Astrocyte (in vitro differentiated cells and primary cell): ENCODE data around the gene CHP1.

Experiments
- EZH2 ChIP-seq: IDR thresholded peaks from 2 replicates; pipeline ENCODE4 v1.6.1; 2012; ENCODE audit warnings: mild to moderate bottlenecking, low read length, inconsistent platforms; ENCODE audit not compliant: insufficient read depth
- TF ChIP-seq, protein P1 (sequence below): IDR thresholded peaks from 2 replicates; pipeline ENCODE4 v1.5.1; 2011; ENCODE audit warnings: low read depth, mild to moderate bottlenecking, inconsistent platforms, low read length, moderate library complexity; ENCODE audit not compliant: insufficient read depth

DNA sequence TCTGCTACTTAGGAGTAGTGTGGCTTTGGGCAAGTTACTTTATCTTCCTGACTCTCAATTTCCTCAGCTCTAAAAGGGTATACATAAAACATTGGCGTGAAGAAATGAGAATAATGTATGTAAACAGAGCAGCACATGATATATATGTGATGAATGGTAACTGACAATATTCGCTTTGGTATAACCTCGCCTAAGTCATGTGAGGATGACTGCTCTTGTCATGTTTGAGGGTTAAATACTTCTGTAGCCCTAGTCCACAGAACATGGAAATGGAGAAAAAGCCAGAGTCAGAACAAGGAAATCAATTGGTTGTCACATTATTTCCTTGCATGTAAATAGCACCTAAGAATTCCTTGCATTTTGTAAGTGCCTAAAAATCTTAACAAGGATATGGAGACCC lies 25.0 kb downstream of the CHP1 start:
- TF ChIP-seq, protein P1, sequence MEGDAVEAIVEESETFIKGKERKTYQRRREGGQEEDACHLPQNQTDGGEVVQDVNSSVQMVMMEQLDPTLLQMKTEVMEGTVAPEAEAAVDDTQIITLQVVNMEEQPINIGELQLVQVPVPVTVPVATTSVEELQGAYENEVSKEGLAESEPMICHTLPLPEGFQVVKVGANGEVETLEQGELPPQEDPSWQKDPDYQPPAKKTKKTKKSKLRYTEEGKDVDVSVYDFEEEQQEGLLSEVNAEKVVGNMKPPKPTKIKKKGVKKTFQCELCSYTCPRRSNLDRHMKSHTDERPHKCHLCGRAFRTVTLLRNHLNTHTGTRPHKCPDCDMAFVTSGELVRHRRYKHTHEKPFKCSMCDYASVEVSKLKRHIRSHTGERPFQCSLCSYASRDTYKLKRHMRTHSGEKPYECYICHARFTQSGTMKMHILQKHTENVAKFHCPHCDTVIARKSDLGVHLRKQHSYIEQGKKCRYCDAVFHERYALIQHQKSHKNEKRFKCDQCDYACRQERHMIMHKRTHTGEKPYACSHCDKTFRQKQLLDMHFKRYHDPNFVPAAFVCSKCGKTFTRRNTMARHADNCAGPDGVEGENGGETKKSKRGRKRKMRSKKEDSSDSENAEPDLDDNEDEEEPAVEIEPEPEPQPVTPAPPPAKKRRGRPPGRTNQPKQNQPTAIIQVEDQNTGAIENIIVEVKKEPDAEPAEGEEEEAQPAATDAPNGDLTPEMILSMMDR = no peak
- TF ChIP-seq EZH2 = no peak
